Prostate gland (tissue), 2 donors: ENCODE data around the gene PPP5C. TPM values are rescaled to one million over a fixed set of nuclear protein-coding genes. Genes with fewer than 3 reads are reported as not detected.

Source experiments
- DNase-seq: peaks from one replicate; pipeline ENCODE4 v3.0.0-alpha.2; 2019; ENCODE audit warnings: low spot score
- H3K27ac ChIP-seq, 2 donors: fragments of 200-600 bp; sonication (generic); 2 replicates each; pipeline ENCODE4 v1.5.1; 2017 to 2019
- H3K27me3 ChIP-seq: fragments of 200-600 bp; sonication (generic); replicated peaks from 2 replicates; pipeline ENCODE4 v1.5.1; 2019; ENCODE audit not compliant: insufficient read depth
- H3K36me3 ChIP-seq, 2 donors: fragments of 200-600 bp; sonication (generic); 1 replicate in 1 of 2; 2 replicates in 1 of 2; pipeline versions ENCODE4 v1.5.1 to v1.8.1; 2017 to 2019
- H3K4me1 ChIP-seq: fragments of 200-600 bp; sonication (generic); replicated peaks from 2 replicates; pipeline ENCODE4 v1.5.1; 2019
- H3K4me3 ChIP-seq, 2 donors: fragments of 200-600 bp; sonication (generic); 2 replicates each; pipeline ENCODE4 v1.5.1; 2017 to 2019
- H3K9me3 ChIP-seq: fragments of 200-600 bp; sonication (generic); 2 replicates; pipeline ENCODE4 v1.5.1; 2017
- CTCF ChIP-seq, 4 experiments: fragments of 200-600 bp in 2 of 4; fragments of 450-650 bp in 2 of 4; sonication (generic) in 2 of 4; IDR thresholded peaks; 1 replicate in 3 of 4; 2 replicates in 1 of 4; pipeline ENCODE4 v1.5.1; 2016 to 2019; ENCODE audit warnings: antibody characterized with exemption in 4 of 4, mild to moderate bottlenecking in 2 of 4, moderate library complexity in 2 of 4
- POLR2A ChIP-seq: fragments of 450-650 bp; IDR thresholded peaks from one replicate; pipeline ENCODE4 v1.6.1; 2016; ENCODE audit warnings: antibody characterized with exemption, mild to moderate bottlenecking
- POLR2AphosphoS5 ChIP-seq: sonication (generic); formaldehyde crosslinking; IDR thresholded peaks from one replicate; pipeline ENCODE4 v1.6.1; 2017; ENCODE audit warnings: antibody characterized with exemption
- WGBS: methylation state at CpG from one replicate; pipeline ENCODE4 v1.1.5; 2018; 5-methylcytosine and 5-hydroxymethylcytosine counted together
- intact Hi-C: fragments of 100-400 bp; cut with DNase I; formaldehyde crosslinking; loops from one replicate; pipeline ENCODE4 v1.14.2; 2022
- total RNA-seq, 2 donors: library from RNA; depleted of rRNA; stranded (reverse); fragments of >200 nt; gene quantifications; one replicate each; pipeline ENCODE4 v1.1.0, GENCODE V29; 2016

PPP5C gene
- total RNA-seq, 2 donors from 2014 or later, result 81.4 to 84.3 TPM

GRCh38 chr19:46341937-46342336 is 5.0 kb upstream of the PPP5C start:
- intact Hi-C loops, result no loop called here
- no peak overlapping the region for H3K27ac ChIP-seq
- no peak for DNase-seq
- H3K9me3 ChIP-seq, result no peaks in the 10 kb centered on the region
- WGBS, result 89% methylated on average over 3 of the region's 3 CpGs
- H3K4me3 ChIP-seq, result no peak overlapping the region
- no peaks in the 10 kb centered on the region for H3K27me3 ChIP-seq
- no peak for TF ChIP-seq POLR2A
- TF ChIP-seq POLR2AphosphoS5, result no peak
- TF ChIP-seq CTCF (IDR thresholded peaks at IDR 0.05), result no peak
- no peaks in the 10 kb centered on the region for H3K36me3 ChIP-seq
- H3K4me1 ChIP-seq, result no peaks in the 10 kb centered on the region

GRCh38 chr19:46344363-46344762 is 2.5 kb upstream of the PPP5C start:
- Histone ChIP-seq H3K9me3 (no peaks in the 10 kb centered on the region), H3K4me1 (no peaks in the 10 kb centered on the region), H3K36me3 (no peaks in the 10 kb centered on the region), H3K27me3 (no peaks in the 10 kb centered on the region), H3K27ac (no peak overlapping the region), H3K4me3 (no peak overlapping the region)
- TF ChIP-seq POLR2AphosphoS5 (no peak), CTCF (IDR thresholded peaks at IDR 0.05) (no peak), POLR2A (no peak)
- no peak for DNase-seq
- intact Hi-C loops, result no loop called here
- WGBS, result 45% methylated on average over 1 of the region's 1 CpG

GRCh38 chr19:46345157-46345556 is 1.7 kb upstream of the PPP5C start:
- Histone ChIP-seq H3K4me3 (no peak overlapping the region), H3K4me1 (peaks cover 3% of the 10 kb centered on the region), H3K9me3 (no peaks in the 10 kb centered on the region), H3K36me3 (no peaks in the 10 kb centered on the region), H3K27me3 (no peaks in the 10 kb centered on the region), H3K27ac (no peak overlapping the region)
- DNase-seq, result no peak
- TF ChIP-seq POLR2AphosphoS5 (no peak), POLR2A (no peak), CTCF (IDR thresholded peaks at IDR 0.05) (no peak)
- WGBS, result 87% methylated on average over 5 of the region's 5 CpGs
- intact Hi-C loops, result loop anchor here (5.0 kb wide), 1 partner anchor 63 kb away; no protein-coding TSS in a partner anchor

GRCh38 chr19:46347572-46347883 is 641 bp downstream of the PPP5C start:
- TF ChIP-seq CTCF (IDR thresholded peaks at IDR 0.05) (no peak), POLR2AphosphoS5 (no peak), POLR2A (no peak)
- Histone ChIP-seq H3K4me3 (peak overlapping the region; percentile 56 to 82), H3K36me3 (no peaks in the 10 kb centered on the region), H3K4me1 (peaks cover 9% of the 10 kb centered on the region), H3K27ac (peak overlapping the region in 1 of 2 donors; percentile 83), H3K27me3 (no peaks in the 10 kb centered on the region), H3K9me3 (no peaks in the 10 kb centered on the region)
- 3% methylated on average over 3 of the region's 3 CpGs for WGBS
- intact Hi-C loops, result loop anchor here (5.0 kb wide), 1 partner anchor 65 kb away; no protein-coding TSS in a partner anchor
- DNase-seq, result no peak

- intact Hi-C loops, result loop anchor here (5.0 kb wide), 1 partner anchor 66 kb away; no protein-coding TSS in a partner anchor
- Histone ChIP-seq H3K27ac (no peak overlapping the region), H3K27me3 (no peaks in the 10 kb centered on the region), H3K9me3 (no peaks in the 10 kb centered on the region), H3K4me1 (peaks cover 9% of the 10 kb centered on the region), H3K4me3 (peak overlapping the region in 1 of 2 donors; percentile 82), H3K36me3 (no peaks in the 10 kb centered on the region)
- DNase-seq, result no peak
- 79% methylated on average over 5 of the region's 5 CpGs for WGBS
- TF ChIP-seq POLR2A, result no peak
- no peak for TF ChIP-seq CTCF (IDR thresholded peaks at IDR 0.05)
- TF ChIP-seq POLR2AphosphoS5, result no peak
These were observed 1.1 kb downstream of the PPP5C start for GRCh38 chr19:46347985-46348384.
